ENCODE data around the gene TBC1D2B. TPM values are rescaled to one million over a fixed set of nuclear protein-coding genes. Genes with fewer than 3 reads are reported as not detected.

The TBC1D2B gene
- total RNA-seq, 1 experiment from 2014 or later, result 18.3 TPM

GRCh38 chr15:78125267-78125666, 47.8 kb upstream of the TBC1D2B start:
- no peak overlapping the region for H3K4me3 Mint-ChIP-seq
- no peak for TF ChIP-seq GRHL2 (CRISPR knock-in tag; IDR thresholded peaks at IDR 0.05; ENCODE audit: insufficient replicate concordance, severe bottlenecking)
- no peak for TF ChIP-seq ZNF138 (CRISPR knock-in tag; conservative IDR thresholded peaks at IDR 0.05)
- no peak for TF ChIP-seq IRF1 (CRISPR knock-in tag; IDR thresholded peaks at IDR 0.05)
- no peak for TF ChIP-seq ZNF263 (CRISPR knock-in tag; IDR thresholded peaks at IDR 0.05; ENCODE audit: low read depth)
- TF ChIP-seq NR3C1 (CRISPR knock-in tag; conservative IDR thresholded peaks at IDR 0.05; ENCODE audit: low read depth), result no peak
- TF ChIP-seq, protein P1, sequence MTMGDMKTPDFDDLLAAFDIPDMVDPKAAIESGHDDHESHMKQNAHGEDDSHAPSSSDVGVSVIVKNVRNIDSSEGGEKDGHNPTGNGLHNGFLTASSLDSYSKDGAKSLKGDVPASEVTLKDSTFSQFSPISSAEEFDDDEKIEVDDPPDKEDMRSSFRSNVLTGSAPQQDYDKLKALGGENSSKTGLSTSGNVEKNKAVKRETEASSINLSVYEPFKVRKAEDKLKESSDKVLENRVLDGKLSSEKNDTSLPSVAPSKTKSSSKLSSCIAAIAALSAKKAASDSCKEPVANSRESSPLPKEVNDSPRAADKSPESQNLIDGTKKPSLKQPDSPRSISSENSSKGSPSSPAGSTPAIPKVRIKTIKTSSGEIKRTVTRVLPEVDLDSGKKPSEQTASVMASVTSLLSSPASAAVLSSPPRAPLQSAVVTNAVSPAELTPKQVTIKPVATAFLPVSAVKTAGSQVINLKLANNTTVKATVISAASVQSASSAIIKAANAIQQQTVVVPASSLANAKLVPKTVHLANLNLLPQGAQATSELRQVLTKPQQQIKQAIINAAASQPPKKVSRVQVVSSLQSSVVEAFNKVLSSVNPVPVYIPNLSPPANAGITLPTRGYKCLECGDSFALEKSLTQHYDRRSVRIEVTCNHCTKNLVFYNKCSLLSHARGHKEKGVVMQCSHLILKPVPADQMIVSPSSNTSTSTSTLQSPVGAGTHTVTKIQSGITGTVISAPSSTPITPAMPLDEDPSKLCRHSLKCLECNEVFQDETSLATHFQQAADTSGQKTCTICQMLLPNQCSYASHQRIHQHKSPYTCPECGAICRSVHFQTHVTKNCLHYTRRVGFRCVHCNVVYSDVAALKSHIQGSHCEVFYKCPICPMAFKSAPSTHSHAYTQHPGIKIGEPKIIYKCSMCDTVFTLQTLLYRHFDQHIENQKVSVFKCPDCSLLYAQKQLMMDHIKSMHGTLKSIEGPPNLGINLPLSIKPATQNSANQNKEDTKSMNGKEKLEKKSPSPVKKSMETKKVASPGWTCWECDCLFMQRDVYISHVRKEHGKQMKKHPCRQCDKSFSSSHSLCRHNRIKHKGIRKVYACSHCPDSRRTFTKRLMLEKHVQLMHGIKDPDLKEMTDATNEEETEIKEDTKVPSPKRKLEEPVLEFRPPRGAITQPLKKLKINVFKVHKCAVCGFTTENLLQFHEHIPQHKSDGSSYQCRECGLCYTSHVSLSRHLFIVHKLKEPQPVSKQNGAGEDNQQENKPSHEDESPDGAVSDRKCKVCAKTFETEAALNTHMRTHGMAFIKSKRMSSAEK (CRISPR knock-in tag; IDR thresholded peaks at IDR 0.05; ENCODE audit: borderline replicate concordance), result no peak
- TF ChIP-seq GABPB1 (CRISPR knock-in tag; IDR thresholded peaks at IDR 0.05), result no peak
- TF ChIP-seq ZNF281 (CRISPR knock-in tag; IDR thresholded peaks at IDR 0.05), result no peak
- TF ChIP-seq, protein P2, sequence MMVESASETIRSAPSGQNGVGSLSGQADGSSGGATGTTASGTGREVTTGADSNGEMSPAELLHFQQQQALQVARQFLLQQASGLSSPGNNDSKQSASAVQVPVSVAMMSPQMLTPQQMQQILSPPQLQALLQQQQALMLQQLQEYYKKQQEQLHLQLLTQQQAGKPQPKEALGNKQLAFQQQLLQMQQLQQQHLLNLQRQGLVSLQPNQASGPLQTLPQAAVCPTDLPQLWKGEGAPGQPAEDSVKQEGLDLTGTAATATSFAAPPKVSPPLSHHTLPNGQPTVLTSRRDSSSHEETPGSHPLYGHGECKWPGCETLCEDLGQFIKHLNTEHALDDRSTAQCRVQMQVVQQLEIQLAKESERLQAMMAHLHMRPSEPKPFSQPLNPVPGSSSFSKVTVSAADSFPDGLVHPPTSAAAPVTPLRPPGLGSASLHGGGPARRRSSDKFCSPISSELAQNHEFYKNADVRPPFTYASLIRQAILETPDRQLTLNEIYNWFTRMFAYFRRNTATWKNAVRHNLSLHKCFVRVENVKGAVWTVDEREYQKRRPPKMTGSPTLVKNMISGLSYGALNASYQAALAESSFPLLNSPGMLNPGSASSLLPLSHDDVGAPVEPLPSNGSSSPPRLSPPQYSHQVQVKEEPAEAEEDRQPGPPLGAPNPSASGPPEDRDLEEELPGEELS (CRISPR knock-in tag; IDR thresholded peaks at IDR 0.05), result no peak
- TF ChIP-seq CBFB (CRISPR knock-in tag; IDR thresholded peaks at IDR 0.05; ENCODE audit: low read depth), result no peak
- no peak for TF ChIP-seq HMGA2 (CRISPR knock-in tag; IDR thresholded peaks at IDR 0.05)
- TF ChIP-seq RELA (CRISPR knock-in tag; IDR thresholded peaks at IDR 0.05; ENCODE audit: borderline replicate concordance), result no peak
- no peak for TF ChIP-seq NR2C2 (CRISPR knock-in tag; IDR thresholded peaks at IDR 0.05)
- TF ChIP-seq PREB (CRISPR knock-in tag; IDR thresholded peaks at IDR 0.05; ENCODE audit: borderline replicate concordance), result no peak
- no peak for TF ChIP-seq ZNF423 (CRISPR knock-in tag; IDR thresholded peaks at IDR 0.05)
- H3K36me3 Mint-ChIP-seq, result 0 out of 2 replicates have a peak, but pooled peaks cover 7% of the 10 kb centered on the region
- ChIA-PET POLR2A (no interaction called here), CTCF (interaction anchor here (0.9 kb wide), 1 partner anchor 12 kb away, joined by 8 read pairs; no protein-coding TSS in a partner anchor)
- no peak overlapping the region for H3K27ac Mint-ChIP-seq
- no peaks in the 10 kb centered on the region for H3K9me3 Mint-ChIP-seq
- no peak for ATAC-seq
- H3K27me3 Mint-ChIP-seq (ENCODE audit: low read depth), result no peaks in the 10 kb centered on the region
- no peak for DNase-seq (ENCODE audit: low spot score)
- peaks cover 38% of the 10 kb centered on the region for H3K4me1 Mint-ChIP-seq

All from WTC11 (cell line).